ENCODE measurements around the gene HECTD1.

DNA sequence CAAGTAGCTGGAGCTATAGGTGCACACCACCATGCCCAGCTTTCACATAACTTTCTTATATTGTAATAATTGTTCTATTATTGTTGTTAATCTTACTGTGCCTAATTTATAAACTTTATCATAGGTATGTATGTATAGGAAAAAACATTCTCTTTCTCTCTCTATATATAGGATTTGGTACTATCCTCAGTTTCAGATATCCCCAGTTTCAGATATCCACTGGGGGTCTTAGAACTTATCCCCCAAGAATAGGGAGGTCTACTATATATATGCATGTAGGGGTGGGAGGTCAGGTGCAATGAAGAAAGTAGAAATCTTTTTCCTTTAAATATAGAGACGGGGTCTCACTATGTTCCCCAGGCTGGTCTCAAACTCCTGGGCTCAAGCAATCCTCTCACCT is 110.5 kb downstream of the HECTD1 start:
- TF ChIP-seq CTCF (IDR thresholded peaks at IDR 0.05) (no peak), POLR2A (IDR thresholded peaks at IDR 0.05) (no peak)

All from stomach (tissue), 4 donors.